Bone marrow (tissue), 2 donors: ENCODE data around the gene KLHL4.
"Not testable (repeated sequence)": the region's sequence is repeated elsewhere in the genome, so short reads cannot be mapped to it uniquely, and the experiment has no call there.

Source experiments
- DNase-seq, 2 donors: peaks; one replicate each; lab custom pipeline; 2025; lab: John Stamatoyannopoulos, UW

KLHL4 gene

GRCh38 chrX:87663421-87663820 lies 145.8 kb downstream of the KLHL4 start:
- DNase-seq, result no peak

- no peak for DNase-seq
These were observed 146.8 kb downstream of the KLHL4 start for GRCh38 chrX:87664381-87664780.

GRCh38 chrX:87679849-87680248 lies 162.2 kb downstream of the KLHL4 start:
- DNase-seq, result no peak

DNA sequence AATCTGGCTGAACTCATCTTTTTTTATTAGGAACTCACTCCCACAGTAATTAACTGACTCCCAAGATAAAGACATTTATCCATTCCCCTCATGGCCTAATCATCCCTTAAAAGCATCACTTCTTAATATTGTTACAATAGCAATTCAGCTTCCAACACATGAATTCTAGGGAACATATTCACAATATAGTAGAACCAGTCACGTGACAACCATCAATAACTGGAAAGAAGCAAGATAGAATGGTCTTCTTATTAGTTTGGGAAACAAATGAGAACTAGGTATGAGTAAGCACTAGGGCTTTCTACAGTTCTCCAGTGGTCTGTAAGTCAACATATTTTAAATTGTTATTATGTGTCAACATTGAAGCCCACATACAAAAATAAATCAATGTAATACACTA lies 170.1 kb downstream of the KLHL4 start:
- no peak for DNase-seq

DNA sequence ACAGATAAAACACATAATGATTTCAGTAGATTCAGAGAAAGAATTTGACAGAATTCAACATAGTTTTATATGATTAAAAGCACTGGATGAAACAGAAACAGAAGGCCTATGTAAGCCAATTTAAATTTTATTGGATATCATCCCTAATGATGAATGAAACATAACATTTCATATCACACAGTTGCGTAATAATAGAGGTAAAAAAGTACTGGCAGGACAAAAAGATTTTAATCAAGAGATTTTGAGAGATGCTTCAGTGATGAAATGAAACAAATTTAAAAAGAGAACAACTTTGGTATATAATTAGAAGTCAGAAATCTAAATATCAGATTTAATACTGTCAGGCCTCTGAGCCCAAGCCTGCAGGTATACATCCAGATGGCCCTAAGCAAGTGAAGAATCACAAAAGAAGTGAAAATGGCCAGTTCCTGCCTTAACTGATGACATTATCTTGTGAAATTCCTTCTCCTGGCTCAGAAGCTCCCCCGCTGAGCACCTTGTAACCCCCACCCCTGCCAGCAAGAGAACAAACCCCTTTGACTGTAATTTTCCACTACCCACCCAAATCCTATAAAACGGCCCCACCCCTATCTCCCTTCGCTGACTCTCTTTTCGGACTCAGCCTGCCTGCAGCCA lies 170.6 kb downstream of the KLHL4 start:
- not testable (repeated sequence) for DNase-seq

GRCh38 chrX:87689218-87689617 lies 171.6 kb downstream of the KLHL4 start:
- DNase-seq, result not testable (repeated sequence)

- no peak for DNase-seq
These were observed 175.6 kb downstream of the KLHL4 start for GRCh38 chrX:87693204-87693603.

DNA sequence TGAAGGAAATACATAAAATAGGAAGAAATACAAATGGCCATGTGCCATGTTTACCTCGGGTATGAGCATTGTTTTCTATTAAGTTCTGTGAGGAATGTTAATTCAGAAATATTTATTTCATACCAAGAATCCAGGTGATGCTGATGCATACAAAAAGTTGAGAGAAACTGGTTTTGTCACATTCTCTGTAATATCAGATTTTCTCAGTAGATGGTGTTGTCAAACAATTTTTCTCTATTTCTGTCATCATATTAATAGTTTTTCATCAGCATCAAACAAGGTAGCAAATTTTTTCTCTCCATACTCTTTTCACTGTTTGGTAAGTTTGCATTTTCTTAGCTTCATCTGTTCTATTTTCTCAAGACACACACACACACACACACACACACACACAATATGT lies 179.8 kb downstream of the KLHL4 start:
- no peak for DNase-seq

DNA sequence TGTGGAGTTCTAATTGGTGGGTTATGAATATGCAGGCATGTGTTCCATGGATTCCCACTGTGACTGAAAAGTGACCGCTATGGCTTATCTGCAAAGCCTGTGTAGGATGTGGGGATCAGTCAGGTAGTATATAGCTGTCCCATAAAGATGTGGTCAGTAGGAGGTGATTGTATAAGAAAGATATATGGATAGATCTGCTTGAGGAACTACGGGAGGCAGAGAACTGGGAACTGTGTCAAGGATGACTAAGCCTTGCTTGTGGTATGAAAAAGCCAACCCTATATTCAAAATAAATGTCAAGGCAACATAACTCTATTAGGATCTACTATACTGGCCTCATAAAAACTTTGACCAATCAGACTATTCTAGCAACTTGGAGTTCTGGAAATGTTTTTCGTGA lies 185.2 kb downstream of the KLHL4 start:
- no peak for DNase-seq

DNA sequence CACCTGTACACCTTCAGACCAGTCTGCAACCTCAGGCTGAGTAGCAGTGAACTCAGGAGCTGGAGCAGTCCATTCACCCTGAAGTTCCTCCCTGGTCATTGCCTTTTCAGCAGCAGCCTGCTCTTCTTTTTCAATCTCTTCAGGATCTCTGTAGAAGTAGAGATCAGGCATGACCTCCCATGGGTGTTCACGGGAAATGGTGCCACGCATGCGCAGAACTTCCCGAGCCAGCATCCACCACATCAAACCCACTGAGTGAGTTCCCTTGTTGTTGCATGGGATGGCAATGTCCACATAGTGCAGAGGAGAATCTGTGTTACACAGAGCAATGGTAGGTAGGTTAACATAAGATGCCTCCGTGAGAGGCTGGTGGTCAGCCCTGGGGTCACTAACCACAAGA lies 185.9 kb downstream of the KLHL4 start:
- DNase-seq, result not testable (repeated sequence)

- no peak for DNase-seq
These were observed 188.5 kb downstream of the KLHL4 start for GRCh38 chrX:87706134-87706533.

DNA sequence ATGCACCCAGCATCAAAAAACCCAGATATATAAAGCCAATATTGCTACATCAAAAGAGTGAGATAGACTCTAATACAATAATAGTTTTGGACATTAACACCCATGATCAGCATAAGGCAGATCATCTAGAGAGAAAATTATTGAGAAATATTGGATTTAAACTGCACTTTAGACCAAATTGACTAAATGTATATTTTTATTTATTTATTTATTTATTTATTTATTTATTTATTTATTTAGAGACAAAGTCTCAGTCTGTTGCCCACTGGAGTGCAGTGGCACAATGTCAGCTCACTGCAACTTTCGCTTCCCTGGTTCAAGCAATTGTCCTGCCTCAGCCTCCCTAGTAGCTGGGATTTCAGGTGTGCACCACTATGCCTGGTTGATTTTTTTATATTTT lies 193.0 kb downstream of the KLHL4 start:
- DNase-seq, result no peak
